HL-60 (cell line): ENCODE data around the gene FHIT.

ENCODE experiments used
- DNase-seq, 2 experiments: peaks; one replicate each; pipeline ENCODE4 v3.0.0-alpha.2; 2010 to 2020; ENCODE audit warnings: low read depth in 1 of 2, low spot score in 1 of 2
- H3K27ac ChIP-seq: fragments of 250-450 bp; sonication (Bioruptor Pico); replicated peaks from 2 replicates; pipeline ENCODE4 v1.5.1; 2020; ENCODE audit warnings: mild to moderate bottlenecking, moderate library complexity
- H3K27me3 ChIP-seq: fragments of 250-450 bp; sonication (Bioruptor Pico); 2 replicates; pipeline ENCODE4 v1.5.1; 2021; ENCODE audit warnings: mild to moderate bottlenecking, moderate library complexity; ENCODE audit not compliant: insufficient read depth, poor library complexity, severe bottlenecking
- H3K4me3 ChIP-seq: replicated peaks from 2 replicates; pipeline ENCODE4 v1.5.1; 2011; ENCODE audit warnings: mild to moderate bottlenecking, control low read depth, low read length; ENCODE audit not compliant: insufficient read depth
- GABPA ChIP-seq: IDR thresholded peaks from 2 replicates; pipeline ENCODE4 v1.6.1; 2012; ENCODE audit warnings: low read depth
- POLR2AphosphoS5 ChIP-seq: IDR thresholded peaks from 2 replicates; pipeline ENCODE4 v1.6.1; 2012; ENCODE audit warnings: low read depth
- SPI1 ChIP-seq: IDR thresholded peaks from 2 replicates; pipeline ENCODE4 v1.6.1; 2012; ENCODE audit warnings: low read depth, mild to moderate bottlenecking, borderline replicate concordance
- TF ChIP-seq, protein P1 (sequence below): IDR thresholded peaks from 2 replicates; pipeline ENCODE4 v1.6.1; 2012; ENCODE audit warnings: low read depth; ENCODE audit not compliant: insufficient replicate concordance
- TF ChIP-seq, protein P2 (sequence below): IDR thresholded peaks from one replicate; pipeline ENCODE4 v1.5.1; 2011; ENCODE audit warnings: low read length, control low read depth, inconsistent platforms; ENCODE audit not compliant: insufficient read depth

Gene FHIT

DNA sequence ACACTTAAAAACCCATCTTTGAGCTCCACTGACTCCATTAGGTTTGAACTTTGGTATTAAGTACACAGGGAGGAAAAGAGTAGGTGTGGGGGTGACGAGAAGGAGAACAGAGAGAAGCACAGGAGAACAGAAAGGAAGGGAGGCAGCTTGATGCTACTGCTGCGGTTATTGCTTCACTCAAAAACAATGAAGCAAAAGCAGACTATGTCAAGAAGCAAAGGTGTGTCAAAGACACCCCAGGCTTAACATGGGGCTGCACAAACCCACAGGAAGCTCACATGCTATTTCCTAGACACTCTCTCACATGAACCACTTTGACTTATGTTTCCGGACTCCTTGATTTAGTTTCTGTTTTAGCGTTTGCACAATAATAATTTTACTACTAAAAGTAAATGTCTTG lies 1240.5 kb downstream of the FHIT start:
- peak in 1 of 2 experiments; percentile 80 for DNase-seq
- no peak overlapping the region for H3K4me3 ChIP-seq

DNA sequence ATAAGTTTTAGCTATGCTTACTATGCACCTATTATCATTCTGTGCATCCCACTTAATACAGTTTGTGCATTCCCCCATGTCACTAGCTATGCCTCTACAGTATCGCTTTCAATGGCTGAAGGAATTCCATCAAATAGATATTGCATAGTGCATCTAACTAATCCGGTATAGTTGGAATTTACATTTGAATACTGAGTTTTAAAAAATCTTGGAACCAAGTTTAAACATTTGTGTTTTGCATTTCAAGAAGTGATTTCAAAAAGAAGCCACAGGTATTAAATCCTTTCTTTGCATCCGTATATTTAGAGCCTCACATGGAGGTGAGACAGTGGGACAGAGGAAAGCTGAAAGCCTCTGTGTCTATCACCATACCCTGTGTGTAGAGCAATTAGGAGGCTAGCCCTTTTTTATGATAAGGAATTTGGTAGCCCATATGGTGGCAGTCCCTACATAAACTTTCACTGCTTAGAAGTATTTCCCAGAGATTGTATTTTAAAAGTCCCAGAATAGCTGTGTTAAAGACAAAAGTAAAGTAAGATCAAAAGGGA lies 1241.2 kb downstream of the FHIT start:
- no peak for DNase-seq
- Histone ChIP-seq H3K27me3 (no peaks in the 10 kb centered on the region), H3K4me3 (no peak overlapping the region), H3K27ac (no peak overlapping the region)
- TF ChIP-seq, protein P1, sequence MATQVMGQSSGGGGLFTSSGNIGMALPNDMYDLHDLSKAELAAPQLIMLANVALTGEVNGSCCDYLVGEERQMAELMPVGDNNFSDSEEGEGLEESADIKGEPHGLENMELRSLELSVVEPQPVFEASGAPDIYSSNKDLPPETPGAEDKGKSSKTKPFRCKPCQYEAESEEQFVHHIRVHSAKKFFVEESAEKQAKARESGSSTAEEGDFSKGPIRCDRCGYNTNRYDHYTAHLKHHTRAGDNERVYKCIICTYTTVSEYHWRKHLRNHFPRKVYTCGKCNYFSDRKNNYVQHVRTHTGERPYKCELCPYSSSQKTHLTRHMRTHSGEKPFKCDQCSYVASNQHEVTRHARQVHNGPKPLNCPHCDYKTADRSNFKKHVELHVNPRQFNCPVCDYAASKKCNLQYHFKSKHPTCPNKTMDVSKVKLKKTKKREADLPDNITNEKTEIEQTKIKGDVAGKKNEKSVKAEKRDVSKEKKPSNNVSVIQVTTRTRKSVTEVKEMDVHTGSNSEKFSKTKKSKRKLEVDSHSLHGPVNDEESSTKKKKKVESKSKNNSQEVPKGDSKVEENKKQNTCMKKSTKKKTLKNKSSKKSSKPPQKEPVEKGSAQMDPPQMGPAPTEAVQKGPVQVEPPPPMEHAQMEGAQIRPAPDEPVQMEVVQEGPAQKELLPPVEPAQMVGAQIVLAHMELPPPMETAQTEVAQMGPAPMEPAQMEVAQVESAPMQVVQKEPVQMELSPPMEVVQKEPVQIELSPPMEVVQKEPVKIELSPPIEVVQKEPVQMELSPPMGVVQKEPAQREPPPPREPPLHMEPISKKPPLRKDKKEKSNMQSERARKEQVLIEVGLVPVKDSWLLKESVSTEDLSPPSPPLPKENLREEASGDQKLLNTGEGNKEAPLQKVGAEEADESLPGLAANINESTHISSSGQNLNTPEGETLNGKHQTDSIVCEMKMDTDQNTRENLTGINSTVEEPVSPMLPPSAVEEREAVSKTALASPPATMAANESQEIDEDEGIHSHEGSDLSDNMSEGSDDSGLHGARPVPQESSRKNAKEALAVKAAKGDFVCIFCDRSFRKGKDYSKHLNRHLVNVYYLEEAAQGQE: no peak
- TF ChIP-seq POLR2AphosphoS5: no peak
- TF ChIP-seq SPI1: no peak
- TF ChIP-seq GABPA: no peak
- TF ChIP-seq, protein P2, sequence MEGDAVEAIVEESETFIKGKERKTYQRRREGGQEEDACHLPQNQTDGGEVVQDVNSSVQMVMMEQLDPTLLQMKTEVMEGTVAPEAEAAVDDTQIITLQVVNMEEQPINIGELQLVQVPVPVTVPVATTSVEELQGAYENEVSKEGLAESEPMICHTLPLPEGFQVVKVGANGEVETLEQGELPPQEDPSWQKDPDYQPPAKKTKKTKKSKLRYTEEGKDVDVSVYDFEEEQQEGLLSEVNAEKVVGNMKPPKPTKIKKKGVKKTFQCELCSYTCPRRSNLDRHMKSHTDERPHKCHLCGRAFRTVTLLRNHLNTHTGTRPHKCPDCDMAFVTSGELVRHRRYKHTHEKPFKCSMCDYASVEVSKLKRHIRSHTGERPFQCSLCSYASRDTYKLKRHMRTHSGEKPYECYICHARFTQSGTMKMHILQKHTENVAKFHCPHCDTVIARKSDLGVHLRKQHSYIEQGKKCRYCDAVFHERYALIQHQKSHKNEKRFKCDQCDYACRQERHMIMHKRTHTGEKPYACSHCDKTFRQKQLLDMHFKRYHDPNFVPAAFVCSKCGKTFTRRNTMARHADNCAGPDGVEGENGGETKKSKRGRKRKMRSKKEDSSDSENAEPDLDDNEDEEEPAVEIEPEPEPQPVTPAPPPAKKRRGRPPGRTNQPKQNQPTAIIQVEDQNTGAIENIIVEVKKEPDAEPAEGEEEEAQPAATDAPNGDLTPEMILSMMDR: no peak

More for the DNA sequence above, 1240.5 kb downstream of the FHIT start:
- H3K27me3 ChIP-seq: no peaks in the 10 kb centered on the region
- H3K27ac ChIP-seq: no peak overlapping the region
- peak; percentile 78 for TF ChIP-seq POLR2AphosphoS5
- peak; percentile 16; the same call in 1 of the 2 replicates for TF ChIP-seq GABPA
- TF ChIP-seq, protein P1: no peak
- peak; percentile 22; the same call in 1 of the 2 replicates for TF ChIP-seq SPI1

DNA sequence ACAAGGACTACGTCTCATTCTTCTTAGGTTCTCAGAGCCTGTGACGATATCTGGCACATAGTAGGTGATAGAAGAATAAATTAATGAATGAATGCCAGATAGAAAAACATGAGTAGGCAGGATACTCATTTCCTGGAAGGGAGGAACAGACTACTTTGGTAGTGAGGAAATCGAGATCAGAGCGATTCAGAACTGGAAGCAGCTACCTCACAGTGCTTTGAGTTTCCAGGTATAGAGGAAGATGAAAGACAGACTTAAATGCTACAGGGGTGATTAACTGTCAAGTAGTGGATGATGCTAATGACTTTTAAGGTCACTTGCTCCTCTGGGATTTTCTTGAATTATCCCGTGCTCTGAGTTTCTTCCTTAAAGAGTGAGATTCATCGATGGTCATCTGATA lies 1249.9 kb downstream of the FHIT start:
- no peaks in the 10 kb centered on the region for H3K27me3 ChIP-seq
- H3K4me3 ChIP-seq: no peak overlapping the region
- no peak for DNase-seq
- TF ChIP-seq, protein P2: no peak
- TF ChIP-seq GABPA (no peak), POLR2AphosphoS5 (no peak), SPI1 (no peak)
- TF ChIP-seq, protein P1: no peak
- no peak overlapping the region for H3K27ac ChIP-seq
